HFFc6 (cell line): ENCODE results near the gene HOPX. TPM values are rescaled to one million over a fixed set of nuclear protein-coding genes. Genes with fewer than 3 reads are reported as not detected.
A peak's percentile ranks its signal among the peaks of the same experiment; 100 is the strongest.
"Not testable (repeated sequence)": the region's sequence is repeated elsewhere in the genome, so short reads cannot be mapped to it uniquely, and the experiment has no call there.

ENCODE experiments used
- DNase-seq: peaks from one replicate; pipeline ENCODE4 v3.0.0-alpha.2; 2018
- H3K27ac Mint-ChIP-seq: 2 replicates; pipeline ENCODE4 v1.8.0; 2020; ENCODE audit warnings: mild to moderate bottlenecking, mixed read lengths
- H3K27me3 Mint-ChIP-seq: 2 replicates; pipeline ENCODE4 v1.8.0; 2021; ENCODE audit warnings: mild to moderate bottlenecking, moderate library complexity, mixed read lengths; ENCODE audit not compliant: insufficient read depth
- H3K36me3 Mint-ChIP-seq: 2 replicates; pipeline ENCODE4 v1.8.0; 2021; ENCODE audit warnings: low read depth, mixed read lengths
- H3K4me1 Mint-ChIP-seq: 2 replicates; pipeline ENCODE4 v1.8.0; 2020; ENCODE audit warnings: low read depth, mixed read lengths
- H3K4me3 Mint-ChIP-seq: 2 replicates; pipeline ENCODE4 v1.8.0; 2020; ENCODE audit warnings: mild to moderate bottlenecking, moderate library complexity, mixed read lengths
- H3K9me3 Mint-ChIP-seq: 2 replicates; pipeline ENCODE4 v1.8.0; 2020; ENCODE audit warnings: mild to moderate bottlenecking, mixed read lengths
- CTCF ChIP-seq: fragments of 200-600 bp; sonication (generic); IDR thresholded peaks from 2 replicates; pipeline ENCODE4 v1.5.0; 2021; ENCODE audit warnings: antibody characterized with exemption, mild to moderate bottlenecking
- total RNA-seq, 6 experiments: library from RNA; stranded (reverse); fragmentation: NEBNext Ultra II Directional; extraction: Animal tissue kit (Norgen Biotek cat#: 25700); gene quantifications; 2 replicates in 1 of 6; 3 replicates in 5 of 6; pipeline ENCODE4 v1.2.3, GENCODE V29; 2021

The HOPX gene
- total RNA-seq, 6 experiments from 2014 or later = not detected

GRCh38 chr4:56613101-56613862 lies 67.8 kb downstream of the HOPX start:
- no peak for TF ChIP-seq CTCF
- Mint-ChIP-seq H3K4me3 (no peak overlapping the region), H3K9me3 (no peaks in the 10 kb centered on the region), H3K27me3 (peaks cover 12% of the 10 kb centered on the region), H3K36me3 (no peaks in the 10 kb centered on the region), H3K4me1 (peaks cover 9% of the 10 kb centered on the region), H3K27ac (no peak overlapping the region)
- DNase-seq = peak; percentile 35

- no peak overlapping the region for H3K27ac Mint-ChIP-seq
- no peaks in the 10 kb centered on the region for H3K9me3 Mint-ChIP-seq
- H3K36me3 Mint-ChIP-seq = no peaks in the 10 kb centered on the region
- no peak overlapping the region for H3K4me3 Mint-ChIP-seq
- no peak for TF ChIP-seq CTCF
- DNase-seq = no peak
- H3K4me1 Mint-ChIP-seq = peaks cover 9% of the 10 kb centered on the region
- peaks cover 8% of the 10 kb centered on the region for H3K27me3 Mint-ChIP-seq
These were observed 68.8 kb downstream of the HOPX start for GRCh38 chr4:56612282-56612681.

GRCh38 chr4:56611501-56611900 lies 69.6 kb downstream of the HOPX start:
- H3K36me3 Mint-ChIP-seq = no peaks in the 10 kb centered on the region
- no peak for TF ChIP-seq CTCF
- H3K4me3 Mint-ChIP-seq = no peak overlapping the region
- peaks cover 8% of the 10 kb centered on the region for H3K27me3 Mint-ChIP-seq
- DNase-seq = no peak
- no peaks in the 10 kb centered on the region for H3K9me3 Mint-ChIP-seq
- peaks cover 9% of the 10 kb centered on the region for H3K4me1 Mint-ChIP-seq
- no peak overlapping the region for H3K27ac Mint-ChIP-seq

GRCh38 chr4:56610170-56610569 lies 70.9 kb downstream of the HOPX start:
- H3K27me3 Mint-ChIP-seq, H3K36me3 Mint-ChIP-seq, H3K4me1 Mint-ChIP-seq: not testable (repeated sequence)

GRCh38 chr4:56607926-56608325 lies 73.2 kb downstream of the HOPX start:
- Mint-ChIP-seq H3K4me3 (no peak overlapping the region), H3K27ac (no peak overlapping the region), H3K9me3 (no peaks in the 10 kb centered on the region), H3K4me1 (no peaks in the 10 kb centered on the region), H3K27me3 (peaks cover 11% of the 10 kb centered on the region), H3K36me3 (no peaks in the 10 kb centered on the region)
- no peak for DNase-seq
- no peak for TF ChIP-seq CTCF

More at GRCh38 chr4:56610170-56610569, 70.9 kb downstream of the HOPX start:
- not testable (repeated sequence) for DNase-seq, H3K4me3 Mint-ChIP-seq, H3K27ac Mint-ChIP-seq, H3K9me3 Mint-ChIP-seq

- TF ChIP-seq CTCF = no peak
- no peak for DNase-seq
- H3K4me3 Mint-ChIP-seq = no peak overlapping the region
- peaks cover 11% of the 10 kb centered on the region for H3K27me3 Mint-ChIP-seq
- no peaks in the 10 kb centered on the region for H3K36me3 Mint-ChIP-seq
- H3K4me1 Mint-ChIP-seq = no peaks in the 10 kb centered on the region
- H3K27ac Mint-ChIP-seq = no peak overlapping the region
- no peaks in the 10 kb centered on the region for H3K9me3 Mint-ChIP-seq
These were observed 74.7 kb downstream of the HOPX start for GRCh38 chr4:56606385-56606784.

GRCh38 chr4:56605464-56605863 lies 75.6 kb downstream of the HOPX start:
- H3K27me3 Mint-ChIP-seq = peaks cover 13% of the 10 kb centered on the region
- not testable (repeated sequence) for H3K4me3 Mint-ChIP-seq, DNase-seq, H3K36me3 Mint-ChIP-seq, H3K9me3 Mint-ChIP-seq, H3K27ac Mint-ChIP-seq, H3K4me1 Mint-ChIP-seq
